A673 (cell line): ENCODE results near the gene SH3BP2. TPM values are rescaled to one million over a fixed set of nuclear protein-coding genes. Genes with fewer than 3 reads are reported as not detected.

Source experiments
- BruUV-seq: library from RNA; stranded (reverse); fragments of 400-500 nt; replicated peaks from 2 replicates; lab custom pipeline; 2021; lab: Mats Ljungman, UMichigan
- CTCF ChIA-PET: fragments of 300-600 bp; sonication (Branson Sonifier 250); formaldehyde crosslinking; loops from one replicate; lab custom pipeline; 2022; ENCODE audit warnings: antibody characterized with exemption; lab: Charles Lee
- POLR2A ChIA-PET: fragments of 300-600 bp; sonication (Branson Sonifier 250); formaldehyde crosslinking; loops from one replicate; lab custom pipeline; 2022; ENCODE audit warnings: antibody characterized with exemption; ENCODE audit not compliant: low non-redundant PET; lab: Charles Lee
- DNase-seq: peaks from one replicate; pipeline ENCODE4 v3.0.0-alpha.2; 2015; ENCODE audit warnings: low spot score
- H3K27ac ChIP-seq: fragments of 200-600 bp; sonication (generic); 2 replicates; pipeline ENCODE4 v1.5.1; 2016; ENCODE audit warnings: mixed run types, low read depth, mild to moderate bottlenecking, mixed read lengths, antibody characterized with exemption, low read length; ENCODE audit not compliant: poor library complexity, severe bottlenecking
- H3K27me3 ChIP-seq: fragments of 200-600 bp; sonication (generic); replicated peaks from 2 replicates; pipeline ENCODE4 v1.6.1; 2017; ENCODE audit warnings: mixed run types, low read depth, mild to moderate bottlenecking, mixed read lengths, antibody characterized with exemption, low read length; ENCODE audit not compliant: insufficient read depth, poor library complexity
- H3K36me3 ChIP-seq: fragments of 200-600 bp; sonication (generic); 2 replicates; pipeline ENCODE4 v1.6.1; 2016; ENCODE audit warnings: mixed run types, mild to moderate bottlenecking, mixed read lengths, antibody characterized with exemption, low read length; ENCODE audit not compliant: insufficient read depth, poor library complexity, severe bottlenecking
- H3K4me1 ChIP-seq: fragments of 200-600 bp; sonication (generic); 2 replicates; pipeline ENCODE4 v1.6.1; 2017; ENCODE audit warnings: mixed run types, mild to moderate bottlenecking, mixed read lengths, antibody characterized with exemption, low read length; ENCODE audit not compliant: insufficient read depth, poor library complexity, severe bottlenecking
- H3K4me3 ChIP-seq: fragments of 200-600 bp; sonication (generic); 2 replicates; pipeline ENCODE4 v1.5.1; 2016; ENCODE audit warnings: low read depth, mixed run types, mild to moderate bottlenecking, mixed read lengths, low read length; ENCODE audit not compliant: poor library complexity, severe bottlenecking
- H3K9me3 ChIP-seq: fragments of 200-600 bp; sonication (generic); 2 replicates; pipeline ENCODE4 v1.6.1; 2016; ENCODE audit warnings: mixed run types, low read depth, mild to moderate bottlenecking, mixed read lengths, antibody characterized with exemption, low read length; ENCODE audit not compliant: poor library complexity, severe bottlenecking
- CTCF ChIP-seq: fragments of 300-800, 200-600 bp; sonication (generic); conservative IDR thresholded peaks from 2 replicates; pipeline ENCODE4 v1.5.1; 2017; ENCODE audit warnings: low read depth, mild to moderate bottlenecking, antibody characterized with exemption, low read length, moderate library complexity, mixed read lengths
- EZH2 ChIP-seq: fragments of 200-600 bp; sonication (generic); IDR thresholded peaks from 2 replicates; pipeline ENCODE4 v1.6.1; 2017; ENCODE audit warnings: borderline replicate concordance, low read depth, mild to moderate bottlenecking, mixed read lengths, antibody characterized with exemption, low read length; ENCODE audit not compliant: poor library complexity, severe bottlenecking
- intact Hi-C: fragments of 100-400 bp; cut with micrococcal nuclease; formaldehyde crosslinking; loops from one replicate; pipeline ENCODE4 v1.10.0; 2022; ENCODE audit not compliant: unreplicated experiment
- total RNA-seq: library from RNA; stranded (reverse); gene quantifications from 2 replicates; pipeline ENCODE4 v1.2.3, GENCODE V29; 2021

Gene SH3BP2
- total RNA-seq, 1 experiment from 2014 or later: 34.4 TPM

GRCh38 chr4:2822461-2823300 lies 29.8 kb downstream of the SH3BP2 start:
- Histone ChIP-seq H3K27ac (no peak overlapping the region), H3K4me1 (no peaks in the 10 kb centered on the region), H3K4me3 (no peak overlapping the region), H3K27me3 (no peaks in the 10 kb centered on the region), H3K36me3 (peaks cover 16% of the 10 kb centered on the region), H3K9me3 (no peaks in the 10 kb centered on the region)
- intact Hi-C loops: no loop called here
- ChIA-PET CTCF (no interaction called here), POLR2A (no interaction called here)
- DNase-seq: no peak
- no TSS peak for BruUV-seq
- TF ChIP-seq EZH2: no peak
- TF ChIP-seq CTCF: no peak

DNA sequence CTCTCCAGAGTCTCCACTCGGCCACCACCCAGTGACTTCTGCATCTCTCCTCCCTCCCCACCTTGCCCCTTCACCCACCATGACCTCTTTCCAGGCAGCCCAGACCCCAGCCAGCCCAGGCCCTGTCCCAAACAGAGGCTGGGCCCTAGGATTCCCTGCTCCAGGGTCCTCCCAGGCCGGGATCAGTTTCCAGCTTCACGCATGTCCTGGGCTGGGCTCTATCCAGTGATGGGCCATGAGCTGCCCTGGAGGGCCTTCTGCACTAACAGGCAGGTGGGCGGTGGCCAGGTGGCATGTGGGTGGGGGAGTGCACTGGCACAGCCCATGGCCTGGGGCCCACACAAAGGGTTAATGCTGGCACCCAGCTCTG lies 30.4 kb downstream of the SH3BP2 start:
- POLR2A ChIA-PET: no interaction called here
- peaks cover 16% of the 10 kb centered on the region for H3K36me3 ChIP-seq
- CTCF ChIA-PET: no interaction called here

DNA sequence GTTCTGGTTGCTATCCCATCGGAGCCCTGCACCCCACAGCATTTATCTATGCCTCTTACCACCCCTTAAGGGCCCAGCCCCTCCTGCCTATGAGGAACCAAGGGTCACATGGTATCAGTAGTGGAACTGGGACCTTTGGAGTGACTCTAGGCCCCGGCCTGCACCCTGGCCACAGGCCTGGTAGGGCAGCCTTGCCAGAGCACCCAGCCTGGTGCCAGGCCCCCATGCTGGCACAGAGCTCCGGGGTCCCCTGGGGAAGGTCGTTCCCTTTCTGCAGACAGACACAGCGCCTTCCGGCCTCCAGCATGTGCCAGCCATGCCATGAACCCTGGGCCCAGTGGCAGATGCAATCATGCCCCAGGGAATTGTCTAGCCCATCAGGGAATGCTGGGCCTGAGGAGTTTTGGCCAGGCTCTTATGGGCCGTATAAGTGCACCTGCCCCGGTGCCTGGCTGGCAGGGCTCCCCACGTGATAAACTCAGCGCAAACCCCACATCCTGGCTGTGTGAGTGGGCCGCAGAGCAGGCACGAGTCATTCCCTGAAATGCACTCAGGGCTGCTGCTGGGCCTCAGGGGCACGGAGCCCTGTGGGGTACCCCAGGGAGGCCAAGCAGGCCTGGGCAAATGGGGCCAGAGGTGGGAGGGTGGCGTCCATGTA lies 30.9 kb downstream of the SH3BP2 start:
- intact Hi-C loops: no loop called here
- no TSS peak for BruUV-seq
- ChIA-PET CTCF (no interaction called here), POLR2A (no interaction called here)
- no peaks in the 10 kb centered on the region for H3K4me1 ChIP-seq
- no peak for DNase-seq
- TF ChIP-seq CTCF (no peak), EZH2 (no peak)
- no peak overlapping the region for H3K4me3 ChIP-seq
- H3K36me3 ChIP-seq: peaks cover 16% of the 10 kb centered on the region
- no peak overlapping the region for H3K27ac ChIP-seq
- no peaks in the 10 kb centered on the region for H3K27me3 ChIP-seq
- H3K9me3 ChIP-seq: no peaks in the 10 kb centered on the region

More for the DNA sequence above, 30.4 kb downstream of the SH3BP2 start:
- no peak for TF ChIP-seq CTCF
- no peak for TF ChIP-seq EZH2
- no peak for DNase-seq
- no peaks in the 10 kb centered on the region for H3K9me3 ChIP-seq
- no peak overlapping the region for H3K27ac ChIP-seq
- no peaks in the 10 kb centered on the region for H3K4me1 ChIP-seq
- BruUV-seq: no TSS peak
- H3K27me3 ChIP-seq: no peaks in the 10 kb centered on the region
- no peak overlapping the region for H3K4me3 ChIP-seq
- intact Hi-C loops: no loop called here
